Hypothalamus (tissue), 51 donors: Measurements from ENCODE around the gene CTNNA2.
A peak's percentile ranks its signal among the peaks of the same experiment; 100 is the strongest.
"Not testable (repeated sequence)": the region's sequence is repeated elsewhere in the genome, so short reads cannot be mapped to it uniquely, and the experiment has no call there.

Experiments used
- DNase-seq, 51 donors: peaks; one replicate each; lab custom pipeline; 2025; lab: John Stamatoyannopoulos, UW

Gene CTNNA2

GRCh38 chr2:80012061-80012460, 499.2 kb downstream of the CTNNA2 start:
- DNase-seq: no peak

GRCh38 chr2:80014637-80015036, 501.8 kb downstream of the CTNNA2 start:
- no peak for DNase-seq

- peak in 12 of 51 donors; percentile 3 to 46 (median 10) for DNase-seq
Measured at GRCh38 chr2:80016171-80016570, 503.3 kb downstream of the CTNNA2 start.

GRCh38 chr2:80019571-80020460, 507.0 kb downstream of the CTNNA2 start:
- DNase-seq: peak in 1 of 51 donors; percentile 36

- no peak for DNase-seq
Measured at GRCh38 chr2:80022018-80022417, 509.2 kb downstream of the CTNNA2 start.

- no peak for DNase-seq
Measured at GRCh38 chr2:80026040-80026729, 513.3 kb downstream of the CTNNA2 start.

GRCh38 chr2:80028051-80028450, 515.2 kb downstream of the CTNNA2 start:
- no peak for DNase-seq

- no peak for DNase-seq
Measured at GRCh38 chr2:80028584-80028983, 515.7 kb downstream of the CTNNA2 start.

GRCh38 chr2:80030135-80030534, 517.3 kb downstream of the CTNNA2 start:
- DNase-seq: no peak

- DNase-seq: not testable (repeated sequence)
Measured at GRCh38 chr2:80032684-80033083, 519.8 kb downstream of the CTNNA2 start.

GRCh38 chr2:80035749-80036285, 523.0 kb downstream of the CTNNA2 start:
- DNase-seq: no peak

GRCh38 chr2:80037310-80037709, 524.5 kb downstream of the CTNNA2 start:
- DNase-seq: no peak

GRCh38 chr2:80040226-80040625, 527.4 kb downstream of the CTNNA2 start:
- DNase-seq: no peak

GRCh38 chr2:80042635-80043034, 529.8 kb downstream of the CTNNA2 start:
- no peak for DNase-seq

GRCh38 chr2:80048296-80048695, 535.4 kb downstream of the CTNNA2 start:
- DNase-seq: no peak

- DNase-seq: no peak
Measured at GRCh38 chr2:80050246-80050645, 537.4 kb downstream of the CTNNA2 start.

- DNase-seq: no peak
Measured at GRCh38 chr2:80053522-80054345, 540.9 kb downstream of the CTNNA2 start.

GRCh38 chr2:80054346-80054675, 541.5 kb downstream of the CTNNA2 start:
- DNase-seq: no peak

- no peak for DNase-seq
Measured at GRCh38 chr2:80057956-80058355, 545.1 kb downstream of the CTNNA2 start.

- DNase-seq: no peak
Measured at GRCh38 chr2:80058562-80058961, 545.7 kb downstream of the CTNNA2 start.

GRCh38 chr2:80059447-80059846, 546.6 kb downstream of the CTNNA2 start:
- DNase-seq: peak in 11 of 51 donors; percentile 4 to 70 (median 12)
